H9 (cell line): ENCODE results near the gene ERCC2. TPM values are rescaled to one million over a fixed set of nuclear protein-coding genes. Genes with fewer than 3 reads are reported as not detected.
A peak's percentile ranks its signal among the peaks of the same experiment; 100 is the strongest.

Source experiments
- DNase-seq: peaks from one replicate; pipeline ENCODE4 v3.0.0-alpha.2; 2017
- H2AFZ ChIP-seq: one replicate; pipeline ENCODE4 v1.6.1; 2013; ENCODE audit warnings: mild to moderate bottlenecking, low read length, control low read depth, moderate library complexity
- H2AK5ac ChIP-seq: 2 replicates; pipeline ENCODE4 v1.6.1; 2013; ENCODE audit warnings: low read length, control low read depth, mixed read lengths; ENCODE audit not compliant: insufficient read length
- H2BK120ac ChIP-seq: one replicate; pipeline ENCODE4 v1.6.1; 2013; ENCODE audit warnings: low read depth, mild to moderate bottlenecking, low read length, control low read depth, inconsistent platforms; ENCODE audit not compliant: poor library complexity, severe bottlenecking
- H2BK12ac ChIP-seq: 2 replicates; pipeline ENCODE4 v1.6.1; 2013; ENCODE audit warnings: low read length, control low read depth, mixed read lengths, low read depth; ENCODE audit not compliant: insufficient read length
- H2BK15ac ChIP-seq: 2 replicates; pipeline ENCODE4 v1.6.1; 2013; ENCODE audit warnings: low read depth, low read length, control low read depth
- H2BK20ac ChIP-seq: one replicate; pipeline ENCODE4 v1.6.1; 2013; ENCODE audit warnings: low read depth, mild to moderate bottlenecking, low read length, control low read depth, inconsistent platforms; ENCODE audit not compliant: poor library complexity, severe bottlenecking
- H2BK5ac ChIP-seq: 2 replicates; pipeline ENCODE4 v1.6.1; 2013; ENCODE audit warnings: low read length, control low read depth, mixed read lengths; ENCODE audit not compliant: insufficient read length
- H3K14ac ChIP-seq: 2 replicates; pipeline ENCODE4 v1.6.1; 2013; ENCODE audit warnings: low read length, control low read depth; ENCODE audit not compliant: insufficient read depth
- H3K18ac ChIP-seq: 2 replicates; pipeline ENCODE4 v1.6.1; 2013; ENCODE audit warnings: low read depth, mild to moderate bottlenecking, mixed read lengths, low read length, control low read depth; ENCODE audit not compliant: insufficient read length
- H3K23ac ChIP-seq: 2 replicates; pipeline ENCODE4 v1.6.1; 2013; ENCODE audit warnings: low read length, control low read depth, mixed read lengths, low read depth; ENCODE audit not compliant: insufficient read length
- H3K23me2 ChIP-seq: 2 replicates; pipeline ENCODE4 v1.6.1; 2013; ENCODE audit warnings: low read depth, mild to moderate bottlenecking, mixed read lengths, low read length, control low read depth; ENCODE audit not compliant: insufficient read length, poor library complexity, severe bottlenecking
- H3K27ac ChIP-seq: 2 replicates; pipeline ENCODE4 v1.5.1; 2013; ENCODE audit warnings: low read length, control low read depth, mixed read lengths, low read depth; ENCODE audit not compliant: insufficient read length
- H3K27me3 ChIP-seq: 2 replicates; pipeline ENCODE4 v1.6.1; 2013; ENCODE audit warnings: low read length, control low read depth, inconsistent platforms; ENCODE audit not compliant: insufficient read depth
- H3K4ac ChIP-seq: 2 replicates; pipeline ENCODE4 v1.6.1; 2013; ENCODE audit warnings: low read depth, mild to moderate bottlenecking, control low read depth, inconsistent platforms, low read length, moderate library complexity
- H3K4me1 ChIP-seq: 2 replicates; pipeline ENCODE4 v1.6.1; 2013; ENCODE audit warnings: low read length, control low read depth, inconsistent platforms; ENCODE audit not compliant: insufficient read depth
- H3K4me2 ChIP-seq: 2 replicates; pipeline ENCODE4 v1.6.1; 2013; ENCODE audit warnings: low read length, control low read depth, mixed read lengths; ENCODE audit not compliant: insufficient read length, insufficient read depth
- H3K56ac ChIP-seq: 2 replicates; pipeline ENCODE4 v1.6.1; 2013; ENCODE audit warnings: low read depth, mild to moderate bottlenecking, mixed read lengths, low read length, control low read depth; ENCODE audit not compliant: insufficient read length
- H3K79me1 ChIP-seq: 2 replicates; pipeline ENCODE4 v1.6.1; 2013; ENCODE audit warnings: low read depth, mild to moderate bottlenecking, moderate library complexity, low read length, control low read depth, inconsistent platforms; ENCODE audit not compliant: insufficient read depth, poor library complexity, severe bottlenecking
- H3K79me2 ChIP-seq: 2 replicates; pipeline ENCODE4 v1.6.1; 2013; ENCODE audit warnings: low read length, control low read depth, inconsistent platforms; ENCODE audit not compliant: insufficient read depth
- H3K9ac ChIP-seq: 2 replicates; pipeline ENCODE4 v1.6.1; 2013; ENCODE audit warnings: low read length, control low read depth, mixed read lengths; ENCODE audit not compliant: insufficient read length; ENCODE audit errors: extremely low read depth
- H3K9me3 ChIP-seq: one replicate; pipeline ENCODE4 v1.6.1; 2013; ENCODE audit warnings: low read depth, low read length, inconsistent platforms; ENCODE audit not compliant: control insufficient read depth
- H3T11ph ChIP-seq: one replicate; pipeline ENCODE4 v1.6.1; 2013; ENCODE audit warnings: mild to moderate bottlenecking, low read length, control low read depth, inconsistent platforms
- H4K20me1 ChIP-seq: one replicate; pipeline ENCODE4 v1.6.1; 2013; ENCODE audit not compliant: control insufficient read depth, insufficient read length, insufficient read depth
- H4K5ac ChIP-seq: 2 replicates; pipeline ENCODE4 v1.6.1; 2013; ENCODE audit warnings: low read depth, mild to moderate bottlenecking, mixed read lengths, low read length, control low read depth; ENCODE audit not compliant: insufficient read length
- H4K8ac ChIP-seq: replicated peaks from 2 replicates; pipeline ENCODE4 v1.6.1; 2013; ENCODE audit warnings: low read length, control low read depth, mixed read lengths, low read depth; ENCODE audit not compliant: insufficient read length
- H4K91ac ChIP-seq: 2 replicates; pipeline ENCODE4 v1.6.1; 2013; ENCODE audit warnings: low read depth, mild to moderate bottlenecking, moderate library complexity, mixed read lengths, low read length, control low read depth; ENCODE audit not compliant: insufficient read length
- H3K27ac Mint-ChIP-seq, 3 experiments: 2 replicates in 2 of 3; 3 replicates in 1 of 3; pipeline ENCODE4 v1.8.0; 2020 to 2021; ENCODE audit warnings: mixed read lengths in 3 of 3, mild to moderate bottlenecking in 1 of 3, moderate library complexity in 1 of 3
- H3K27me3 Mint-ChIP-seq: 2 replicates; pipeline ENCODE4 v1.8.0; 2021; ENCODE audit warnings: low read depth, mild to moderate bottlenecking, moderate library complexity, mixed read lengths
- H3K36me3 Mint-ChIP-seq, 3 experiments: 2 replicates in 2 of 3; 3 replicates in 1 of 3; pipeline ENCODE4 v1.8.0; 2020 to 2021; ENCODE audit warnings: low read depth in 3 of 3, mixed read lengths in 3 of 3; ENCODE audit not compliant: insufficient read depth in 1 of 3
- H3K4me1 Mint-ChIP-seq, 2 experiments: 2 replicates each; pipeline ENCODE4 v1.8.0; 2020; ENCODE audit warnings: mixed read lengths in 2 of 2
- H3K4me3 Mint-ChIP-seq, 2 experiments: 2 replicates in 1 of 2; 3 replicates in 1 of 2; pipeline ENCODE4 v1.8.0; 2020 to 2021; ENCODE audit warnings: mild to moderate bottlenecking in 2 of 2, mixed read lengths in 2 of 2, moderate library complexity in 1 of 2
- H3K9me3 Mint-ChIP-seq, 2 experiments: 2 replicates in 1 of 2; 3 replicates in 1 of 2; pipeline ENCODE4 v1.8.0; 2020; ENCODE audit warnings: mild to moderate bottlenecking in 2 of 2, mixed read lengths in 2 of 2, moderate library complexity in 1 of 2
- WGBS: extraction: QIAGEN DNeasy Blood & Tissue Kit; methylation state at CpG from one replicate; pipeline ENCODE4 v1.1.7; 2013; ENCODE audit warnings: missing lambda C conversion rate, low lambda C conversion rate, mixed read lengths; ENCODE audit not compliant: insufficient read length; ENCODE audit errors: extremely low coverage; 5-methylcytosine and 5-hydroxymethylcytosine counted together
- total RNA-seq: library from RNA; stranded (reverse); gene quantifications from 2 replicates; pipeline ENCODE4 v1.2.1, GENCODE V29; 2021
- TF ChIP-seq, protein P1 (sequence below): fragments of 200-600 bp; sonication (generic); conservative IDR thresholded peaks from 3 replicates; pipeline ENCODE4 v1.8.0; 2021; ENCODE audit warnings: antibody characterized with exemption, mild to moderate bottlenecking

ERCC2 gene
- total RNA-seq, 1 experiment from 2014 or later, result 98.7 TPM

DNA sequence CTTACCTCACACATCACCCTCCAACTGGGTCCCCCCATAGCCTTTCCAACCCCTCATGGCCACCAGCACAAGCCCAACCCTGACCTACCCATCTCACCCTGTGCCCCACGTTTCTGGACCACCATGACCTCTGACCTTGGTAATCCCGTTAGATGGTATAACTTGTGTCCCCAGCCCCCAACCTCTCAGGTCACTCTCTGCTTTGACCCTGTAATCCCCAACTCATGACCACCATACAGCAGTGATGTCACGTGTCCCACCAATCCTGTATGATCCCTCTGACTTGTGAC is 21.3 kb downstream of the ERCC2 start:
- peak overlapping the region in 1 of 2 experiments; percentile 39; a peak in 2 of 5 replicates for H3K4me3 Mint-ChIP-seq
- Histone ChIP-seq H2BK120ac (no peak overlapping the region), H2BK20ac (no peak overlapping the region), H3T11ph (no peak overlapping the region), H3K14ac (no peak overlapping the region), H3K9me3 (no peaks in the 10 kb centered on the region), H3K18ac (no peak overlapping the region), H4K8ac (no peak overlapping the region), H3K23ac (no peak overlapping the region), H2AFZ (no peak overlapping the region), H3K27ac (no peak overlapping the region), H3K23me2 (no peaks in the 10 kb centered on the region), H3K9ac (no peak overlapping the region), H2AK5ac (no peak overlapping the region), H3K4ac (no peak overlapping the region), H4K91ac (no peak overlapping the region), H2BK5ac (no peak overlapping the region), H3K4me2 (no peak overlapping the region), H3K56ac (no peak overlapping the region), H4K20me1 (peaks cover 2% of the 10 kb centered on the region), H3K4me1 (no peaks in the 10 kb centered on the region), H2BK15ac (no peak overlapping the region), H4K5ac (no peak overlapping the region), H2BK12ac (no peak overlapping the region), H3K27me3 (no peaks in the 10 kb centered on the region), H3K79me2 (no peaks in the 10 kb centered on the region), H3K79me1 (no peaks in the 10 kb centered on the region)
- H3K27ac Mint-ChIP-seq, result peak overlapping the region in 1 of 3 experiments; percentile 37; a peak in 1 of 7 replicates
- TF ChIP-seq, protein P1, sequence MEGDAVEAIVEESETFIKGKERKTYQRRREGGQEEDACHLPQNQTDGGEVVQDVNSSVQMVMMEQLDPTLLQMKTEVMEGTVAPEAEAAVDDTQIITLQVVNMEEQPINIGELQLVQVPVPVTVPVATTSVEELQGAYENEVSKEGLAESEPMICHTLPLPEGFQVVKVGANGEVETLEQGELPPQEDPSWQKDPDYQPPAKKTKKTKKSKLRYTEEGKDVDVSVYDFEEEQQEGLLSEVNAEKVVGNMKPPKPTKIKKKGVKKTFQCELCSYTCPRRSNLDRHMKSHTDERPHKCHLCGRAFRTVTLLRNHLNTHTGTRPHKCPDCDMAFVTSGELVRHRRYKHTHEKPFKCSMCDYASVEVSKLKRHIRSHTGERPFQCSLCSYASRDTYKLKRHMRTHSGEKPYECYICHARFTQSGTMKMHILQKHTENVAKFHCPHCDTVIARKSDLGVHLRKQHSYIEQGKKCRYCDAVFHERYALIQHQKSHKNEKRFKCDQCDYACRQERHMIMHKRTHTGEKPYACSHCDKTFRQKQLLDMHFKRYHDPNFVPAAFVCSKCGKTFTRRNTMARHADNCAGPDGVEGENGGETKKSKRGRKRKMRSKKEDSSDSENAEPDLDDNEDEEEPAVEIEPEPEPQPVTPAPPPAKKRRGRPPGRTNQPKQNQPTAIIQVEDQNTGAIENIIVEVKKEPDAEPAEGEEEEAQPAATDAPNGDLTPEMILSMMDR, result no peak
- H3K36me3 Mint-ChIP-seq, result peaks cover 22 to 51% (median 45%) of the 10 kb centered on the region in 3 experiments; a peak in 6 of 7 replicates
- WGBS, result no CpG with 5 or more reads among the region's 3 CpGs
- H3K4me1 Mint-ChIP-seq, result peaks cover 8 to 20% of the 10 kb centered on the region in 2 experiments; a peak in 3 of 4 replicates
- DNase-seq, result no peak
- peaks cover 2% of the 10 kb centered on the region for H3K27me3 Mint-ChIP-seq
- H3K9me3 Mint-ChIP-seq, result no peaks in the 10 kb centered on the region
